HG03378 (cell line): ENCODE data around the gene FGGY.
"Not testable (repeated sequence)": the region's sequence is repeated elsewhere in the genome, so short reads cannot be mapped to it uniquely, and the experiment has no call there.

Experiments
- ATAC-seq: cut with Tn5 transposase; IDR thresholded peaks from one replicate; pipeline ENCODE4 v1.9.1; 2021; ENCODE audit warnings: mild to moderate bottlenecking, moderate library complexity; ENCODE audit not compliant: unreplicated experiment

Gene FGGY

GRCh38 chr1:59504276-59504675 lies 207.4 kb downstream of the FGGY start:
- ATAC-seq: no peak

- ATAC-seq: no peak
These were observed 208.7 kb downstream of the FGGY start for GRCh38 chr1:59505596-59506028.

GRCh38 chr1:59506952-59507351 lies 210.1 kb downstream of the FGGY start:
- peak; percentile 83 for ATAC-seq

GRCh38 chr1:59509341-59509875 lies 212.5 kb downstream of the FGGY start:
- ATAC-seq: no peak

GRCh38 chr1:59510249-59510648 lies 213.4 kb downstream of the FGGY start:
- ATAC-seq: no peak

- no peak for ATAC-seq
These were observed 214.9 kb downstream of the FGGY start for GRCh38 chr1:59511476-59512465.

- no peak for ATAC-seq
These were observed 215.8 kb downstream of the FGGY start for GRCh38 chr1:59512702-59513101.

- no peak for ATAC-seq
These were observed 217.4 kb downstream of the FGGY start for GRCh38 chr1:59514061-59514909.

GRCh38 chr1:59516881-59517280 lies 220.0 kb downstream of the FGGY start:
- ATAC-seq: no peak

GRCh38 chr1:59520194-59520593 lies 223.3 kb downstream of the FGGY start:
- ATAC-seq: no peak

GRCh38 chr1:59520827-59521418 lies 224.0 kb downstream of the FGGY start:
- no peak for ATAC-seq

- no peak for ATAC-seq
These were observed 224.6 kb downstream of the FGGY start for GRCh38 chr1:59521456-59521855.

- no peak for ATAC-seq
These were observed 226.1 kb downstream of the FGGY start for GRCh38 chr1:59522925-59523505.

- no peak for ATAC-seq
These were observed 227.0 kb downstream of the FGGY start for GRCh38 chr1:59523745-59524450.

- ATAC-seq: no peak
These were observed 229.3 kb downstream of the FGGY start for GRCh38 chr1:59526240-59526639.

- ATAC-seq: no peak
These were observed 231.6 kb downstream of the FGGY start for GRCh38 chr1:59528471-59528870.

GRCh38 chr1:59528900-59529299 lies 232.0 kb downstream of the FGGY start:
- no peak for ATAC-seq

- no peak for ATAC-seq
These were observed 233.2 kb downstream of the FGGY start for GRCh38 chr1:59530119-59530518.

- no peak for ATAC-seq
These were observed 235.2 kb downstream of the FGGY start for GRCh38 chr1:59532102-59532501.

GRCh38 chr1:59538476-59538875 lies 241.6 kb downstream of the FGGY start:
- ATAC-seq: not testable (repeated sequence)
